GM12878 (cell line): ENCODE results near the gene PPWD1. TPM values are rescaled to one million over a fixed set of nuclear protein-coding genes. Genes with fewer than 3 reads are reported as not detected.
"Not testable (repeated sequence)": the region's sequence is repeated elsewhere in the genome, so short reads cannot be mapped to it uniquely, and the experiment has no call there.

Experiments used
- ATAC-seq: fragments of 200-7000 bp; cut with Tn5 transposase; 3 replicates; pipeline ENCODE4 v1.9.1; 2020; ENCODE audit warnings: mild to moderate bottlenecking, moderate library complexity
- BruUV-seq: library from RNA; stranded (reverse); fragments of 400-500 nt; replicated peaks from 2 replicates; lab custom pipeline; 2021; lab: Mats Ljungman, UMichigan
- CTCF ChIA-PET: fragments of 300-600 bp; sonication (Branson Sonifier 250); formaldehyde crosslinking; extraction: SDS; loops from one replicate; lab custom pipeline; 2021; ENCODE audit warnings: inconsistent platforms; lab: Yijun Ruan, JAX
- POLR2A ChIA-PET: fragments of 350-600 bp; formaldehyde crosslinking; extraction: SDS; loops from one replicate; lab custom pipeline; 2021; ENCODE audit warnings: inconsistent platforms; lab: Charles Lee
- RAD21 ChIA-PET: fragments of 300-600 bp; sonication (Branson Sonifier 250); formaldehyde crosslinking; loops from one replicate; lab custom pipeline; 2023; ENCODE audit warnings: antibody characterized with exemption; ENCODE audit not compliant: unreplicated experiment; lab: Charles Lee
- SMC1A ChIA-PET: fragments of 300-600 bp; sonication (Branson Sonifier 250); formaldehyde crosslinking; loops from one replicate; lab custom pipeline; 2023; ENCODE audit not compliant: unreplicated experiment, uncharacterized antibody; lab: Charles Lee
- DNase-seq: peaks from one replicate; pipeline ENCODE4 v3.0.0-alpha.2; 2011; ENCODE audit warnings: low read depth, low spot score
- FAIRE-seq: peaks from 3 replicates; lab custom pipeline; 2011; peaks lifted over from hg19 to GRCh38; lab: Jason Lieb, UNC
- H2AFZ ChIP-seq: 2 replicates; pipeline ENCODE4 v1.6.0; 2011; ENCODE audit warnings: low read depth, low read length, control low read depth; ENCODE audit not compliant: control insufficient read depth
- H3K27ac ChIP-seq: 2 replicates; pipeline ENCODE4 v1.5.1; 2011; ENCODE audit warnings: control low read depth; ENCODE audit not compliant: control insufficient read depth, insufficient read depth
- H3K27me3 ChIP-seq, 2 experiments: replicated peaks in 1 of 2; 2 replicates each; pipeline versions ENCODE4 v1.6.0 to v1.6.1; 2011; ENCODE audit warnings: low read length in 1 of 2; ENCODE audit not compliant: control insufficient read depth in 2 of 2, insufficient read depth in 2 of 2
- H3K36me3 ChIP-seq, 2 experiments: 2 replicates each; pipeline ENCODE4 v1.5.1; 2011; ENCODE audit warnings: low read length in 1 of 2; ENCODE audit not compliant: control insufficient read depth in 2 of 2, insufficient read depth in 2 of 2
- H3K4me1 ChIP-seq: 2 replicates; pipeline ENCODE4 v1.6.1; 2011; ENCODE audit warnings: mild to moderate bottlenecking, low read length, moderate library complexity, mixed read lengths; ENCODE audit not compliant: control insufficient read depth, insufficient read depth
- H3K4me2 ChIP-seq: 2 replicates; pipeline ENCODE4 v1.6.0; 2011; ENCODE audit warnings: control low read depth; ENCODE audit not compliant: control insufficient read depth, insufficient read depth
- H3K4me3 ChIP-seq: fragments of 200-600 bp; sonication (generic); 2 replicates; pipeline ENCODE4 v1.5.1; 2016
- H3K79me2 ChIP-seq: 2 replicates; pipeline ENCODE4 v1.6.0; 2011; ENCODE audit warnings: low read length; ENCODE audit not compliant: control insufficient read depth, insufficient read depth
- H3K9ac ChIP-seq: 2 replicates; pipeline ENCODE4 v1.8.0; 2011; ENCODE audit warnings: low read length, control low read depth, mixed read lengths; ENCODE audit not compliant: control insufficient read depth, insufficient read depth
- H3K9me3 ChIP-seq: replicated peaks from 3 replicates; pipeline ENCODE4 v1.5.1; 2011; ENCODE audit warnings: mild to moderate bottlenecking, low read length; ENCODE audit not compliant: control insufficient read depth, insufficient read depth
- H4K20me1 ChIP-seq: 2 replicates; pipeline ENCODE4 v1.6.0; 2011; ENCODE audit not compliant: control insufficient read depth, insufficient read depth
- ASH2L ChIP-seq: fragments of 300-600, 200-600 bp; sonication (generic); IDR thresholded peaks from 2 replicates; pipeline ENCODE4 v1.6.1; 2017; ENCODE audit warnings: low read depth, mild to moderate bottlenecking, borderline replicate concordance
- EZH2 ChIP-seq: IDR thresholded peaks from 2 replicates; pipeline ENCODE4 v1.6.1; 2012; ENCODE audit warnings: low read depth, mild to moderate bottlenecking, control low read depth, inconsistent platforms, low read length, borderline replicate concordance; ENCODE audit not compliant: control insufficient read depth
- WRNIP1 ChIP-seq: IDR thresholded peaks from 2 replicates; pipeline ENCODE4 v1.6.1; 2011; ENCODE audit warnings: low read depth, low read length, improper control_type of control experiment, borderline replicate concordance
- ZNF207 ChIP-seq: fragments of 450-650 bp; IDR thresholded peaks from 2 replicates; pipeline ENCODE4 v1.6.1; 2014; ENCODE audit warnings: antibody characterized with exemption, mild to moderate bottlenecking, borderline replicate concordance
- WGBS: methylation state at CpG from one replicate; pipeline ENCODE4 v1.1.6; 2016; ENCODE audit warnings: low lambda C conversion rate; ENCODE audit not compliant: insufficient replicate concordance, insufficient coverage; ENCODE audit errors: missing lambda C conversion rate; 5-methylcytosine and 5-hydroxymethylcytosine counted together
- in situ Hi-C: fragments of 300-500 bp; cut with MboI; formaldehyde crosslinking; loops from 9 replicates; pipeline ENCODE4 v1.14.3; 2018; ENCODE audit warnings: mixed read lengths
- intact Hi-C: fragments of 100-400 bp; cut with micrococcal nuclease; formaldehyde crosslinking; loops from one replicate; pipeline ENCODE4 v1.14.2; 2022; ENCODE audit not compliant: unreplicated experiment
- polyA plus RNA-seq, 11 experiments: library from polyadenylated mRNA; depleted of rRNA in 4 of 11; unstranded in 6 of 11; stranded (reverse) in 5 of 11; fragments of >200 nt; fragmentation: Nextera tagmentation in 4 of 11; fragmentation: Illumina TruSeq in 1 of 11; extraction: Ambion mirVana in 4 of 11; extraction: Trizol in 1 of 11; gene quantifications; 1 replicate in 1 of 11; 2 replicates in 10 of 11; pipeline versions ENCODE4 v1.2.1 to v1.2.3, GENCODE V29; 2011 to 2016; ENCODE audit warnings: inconsistent platforms in 2 of 11, missing spikeins in 2 of 11, low read depth in 1 of 11
- total RNA-seq, 4 experiments: library from RNA; depleted of rRNA in 3 of 4; stranded (reverse); fragments of >200 nt in 3 of 4; fragmentation: Illumina TruSeq in 1 of 4; extraction: Trizol in 1 of 4; gene quantifications; 2 replicates each; pipeline versions ENCODE4 v1.2.1 to v1.2.3, GENCODE V29; 2013 to 2021

PPWD1 gene
- total and polyA plus RNA-seq, 10 of the 15 experiments (the other 5 are each of a cell fraction or from before 2014, with no cell fraction given), result 18.0 to 53.9 (median 43.2) TPM

- TF ChIP-seq ZNF207 (no peak), EZH2 (no peak), ASH2L (no peak), WRNIP1 (no peak)
- TF ChIP-seq, all 136 proteins: peak for 0
These were observed 56.9 kb downstream of the PPWD1 start (continued) for GRCh38 chr5:65620021-65620420.

DNA sequence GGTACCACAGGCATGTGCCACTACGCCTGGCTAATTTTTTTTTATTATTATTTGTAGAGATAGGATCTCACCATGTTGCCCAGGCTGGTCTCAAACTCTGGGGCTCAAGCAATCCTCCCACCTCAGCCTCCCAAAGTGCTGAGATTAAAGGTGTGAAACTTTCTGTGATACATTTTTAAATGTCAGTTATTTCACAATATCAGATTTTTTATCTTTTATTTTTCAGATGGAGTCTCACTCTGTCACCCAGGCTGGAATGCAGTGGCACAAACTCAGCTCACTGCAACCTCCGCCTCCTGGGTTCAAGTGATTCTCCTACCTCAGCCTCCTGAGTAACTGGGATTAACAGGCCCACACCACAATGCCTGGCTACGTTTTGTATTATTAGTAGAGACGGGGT, 58.9 kb downstream of the PPWD1 start:
- in situ Hi-C loops, H3K4me3 ChIP-seq, H3K27ac ChIP-seq, H2AFZ ChIP-seq, ATAC-seq, intact Hi-C loops, BruUV-seq, H4K20me1 ChIP-seq, RAD21 ChIA-PET, SMC1A ChIA-PET, H3K9ac ChIP-seq, H3K27me3 ChIP-seq, DNase-seq, FAIRE-seq, H3K36me3 ChIP-seq, H3K9me3 ChIP-seq, H3K4me1 ChIP-seq: not testable (repeated sequence)
- CTCF ChIA-PET, result interaction anchor here (0.7 to 1.6 kb wide), 3 partner anchors 11 to 369 kb away, joined by 3 to 5 read pairs (median 4); no protein-coding TSS in a partner anchor
- Histone ChIP-seq H3K4me2 (peak overlapping the region; percentile 38; the same call in 1 of the 2 replicates), H3K79me2 (peaks cover 42% of the 10 kb centered on the region)
- WGBS, result 97% methylated on average over 4 of the region's 4 CpGs
- POLR2A ChIA-PET, result interaction anchor here (0.5 kb wide), 1 partner anchor 296 kb away, joined by 3 read pairs; no protein-coding TSS in a partner anchor
